PFSK-1 (cell line): ENCODE data around the gene ATG14.

ENCODE experiments used
- FOXP2 ChIP-seq: optimal IDR thresholded peaks from 2 replicates; pipeline ENCODE3; 2011; ENCODE audit warnings: borderline replicate concordance, control low read depth, inconsistent platforms; ENCODE audit not compliant: insufficient read depth; ENCODE audit errors: extremely low read length, extremely low read depth
- POLR2AphosphoS5 ChIP-seq: IDR thresholded peaks from 2 replicates; pipeline ENCODE4 v1.6.1; 2012; ENCODE audit warnings: low read depth, mild to moderate bottlenecking, control low read depth, low read length, moderate library complexity
- SIN3A ChIP-seq: IDR thresholded peaks from 2 replicates; pipeline ENCODE4 v1.6.1; 2012; ENCODE audit warnings: mild to moderate bottlenecking, low read length, moderate library complexity, borderline replicate concordance; ENCODE audit not compliant: insufficient read depth
- TAF1 ChIP-seq: IDR thresholded peaks from 2 replicates; pipeline ENCODE4 v1.6.1; 2012; ENCODE audit warnings: low read length, control low read depth, borderline replicate concordance; ENCODE audit not compliant: insufficient read depth
- TF ChIP-seq, protein P1 (sequence below), 2 experiments: IDR thresholded peaks; 2 replicates each; pipeline versions ENCODE4 v1.6.1 to v1.8.0; 2011 to 2012; ENCODE audit warnings: low read depth in 2 of 2, low read length in 2 of 2, control low read depth in 1 of 2, inconsistent platforms in 1 of 2, mild to moderate bottlenecking in 1 of 2, moderate library complexity in 1 of 2; ENCODE audit not compliant: insufficient read depth in 1 of 2

ATG14 gene

DNA sequence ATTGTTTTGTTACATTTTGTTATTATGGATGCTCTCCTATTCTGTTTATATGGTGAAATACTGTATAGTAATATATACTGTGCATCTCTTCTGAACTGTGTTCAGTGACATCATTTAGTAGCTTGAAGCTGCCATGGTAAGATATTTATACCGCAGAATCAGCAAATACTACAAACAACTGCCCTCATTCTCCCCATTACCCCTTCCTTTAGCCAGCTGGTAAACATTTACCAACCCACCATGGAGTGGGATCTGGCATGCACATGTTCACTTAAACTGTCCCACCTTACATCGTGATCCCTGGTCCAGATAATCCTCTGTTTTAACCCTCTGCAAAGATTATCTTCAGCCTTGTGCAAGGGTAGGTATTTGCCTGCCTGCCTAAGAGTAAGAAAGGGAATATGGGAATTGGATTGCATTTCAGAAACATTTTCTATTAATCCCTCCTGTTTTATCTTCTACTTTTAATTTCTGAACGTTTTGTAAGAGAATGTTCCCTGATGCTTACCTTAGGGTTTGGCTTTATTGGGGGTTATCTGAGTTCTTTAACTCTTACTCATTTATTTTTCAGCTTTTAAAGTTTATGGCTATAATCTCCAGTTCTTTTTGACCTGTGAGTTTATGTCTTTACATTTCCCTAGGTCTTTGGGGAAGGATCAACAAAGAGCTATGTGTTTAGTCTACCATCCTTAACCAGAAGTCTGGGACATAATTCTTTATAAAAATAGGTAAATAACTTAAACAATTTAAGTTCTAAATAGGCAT is 93.9 kb downstream of the ATG14 start:
- TF ChIP-seq FOXP2 (no peak), TAF1 (no peak), POLR2AphosphoS5 (no peak), SIN3A (no peak)
- TF ChIP-seq, protein P1, sequence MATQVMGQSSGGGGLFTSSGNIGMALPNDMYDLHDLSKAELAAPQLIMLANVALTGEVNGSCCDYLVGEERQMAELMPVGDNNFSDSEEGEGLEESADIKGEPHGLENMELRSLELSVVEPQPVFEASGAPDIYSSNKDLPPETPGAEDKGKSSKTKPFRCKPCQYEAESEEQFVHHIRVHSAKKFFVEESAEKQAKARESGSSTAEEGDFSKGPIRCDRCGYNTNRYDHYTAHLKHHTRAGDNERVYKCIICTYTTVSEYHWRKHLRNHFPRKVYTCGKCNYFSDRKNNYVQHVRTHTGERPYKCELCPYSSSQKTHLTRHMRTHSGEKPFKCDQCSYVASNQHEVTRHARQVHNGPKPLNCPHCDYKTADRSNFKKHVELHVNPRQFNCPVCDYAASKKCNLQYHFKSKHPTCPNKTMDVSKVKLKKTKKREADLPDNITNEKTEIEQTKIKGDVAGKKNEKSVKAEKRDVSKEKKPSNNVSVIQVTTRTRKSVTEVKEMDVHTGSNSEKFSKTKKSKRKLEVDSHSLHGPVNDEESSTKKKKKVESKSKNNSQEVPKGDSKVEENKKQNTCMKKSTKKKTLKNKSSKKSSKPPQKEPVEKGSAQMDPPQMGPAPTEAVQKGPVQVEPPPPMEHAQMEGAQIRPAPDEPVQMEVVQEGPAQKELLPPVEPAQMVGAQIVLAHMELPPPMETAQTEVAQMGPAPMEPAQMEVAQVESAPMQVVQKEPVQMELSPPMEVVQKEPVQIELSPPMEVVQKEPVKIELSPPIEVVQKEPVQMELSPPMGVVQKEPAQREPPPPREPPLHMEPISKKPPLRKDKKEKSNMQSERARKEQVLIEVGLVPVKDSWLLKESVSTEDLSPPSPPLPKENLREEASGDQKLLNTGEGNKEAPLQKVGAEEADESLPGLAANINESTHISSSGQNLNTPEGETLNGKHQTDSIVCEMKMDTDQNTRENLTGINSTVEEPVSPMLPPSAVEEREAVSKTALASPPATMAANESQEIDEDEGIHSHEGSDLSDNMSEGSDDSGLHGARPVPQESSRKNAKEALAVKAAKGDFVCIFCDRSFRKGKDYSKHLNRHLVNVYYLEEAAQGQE (IDR thresholded peaks at IDR 0.05; ENCODE audit: insufficient read depth in 1 of 2, low read depth in 2 of 2, low read length in 2 of 2), result no peak

DNA sequence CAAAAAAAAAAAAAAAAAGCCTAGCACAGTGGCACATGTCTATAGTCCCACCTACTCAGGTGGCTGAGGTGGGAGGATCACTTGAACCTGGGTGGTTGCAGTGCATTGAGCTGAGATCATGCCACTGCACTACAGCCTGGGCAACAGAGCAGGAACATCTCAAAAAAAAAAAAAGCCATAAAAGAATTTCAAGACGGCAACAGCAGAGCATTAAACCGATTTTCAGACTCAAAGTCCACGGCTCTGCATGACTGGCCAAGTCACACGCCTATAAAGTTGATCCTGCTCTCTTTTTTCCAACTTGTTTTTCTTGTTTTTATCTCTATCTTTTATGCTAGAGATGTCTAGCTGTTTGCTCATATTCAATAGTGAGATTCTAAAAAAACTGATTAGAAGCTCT is 95.1 kb downstream of the ATG14 start:
- TF ChIP-seq SIN3A (no peak), POLR2AphosphoS5 (no peak), FOXP2 (no peak), TAF1 (no peak)
